ENCODE data around the gene NODAL. TPM values are rescaled to one million over a fixed set of nuclear protein-coding genes. Genes with fewer than 3 reads are reported as not detected.
A peak's percentile ranks its signal among the peaks of the same experiment; 100 is the strongest.

The NODAL gene
- total RNA-seq, 1 donor from 2014 or later = not detected

- Mint-ChIP-seq H3K4me3 (ENCODE audit: unreplicated experiment) (no peak overlapping the region), H3K36me3 (ENCODE audit: unreplicated experiment) (no peaks in the 10 kb centered on the region), H3K27me3 (ENCODE audit: unreplicated experiment) (peaks cover 5% of the 10 kb centered on the region), H3K27ac (ENCODE audit: unreplicated experiment) (no peak overlapping the region), H3K9me3 (ENCODE audit: unreplicated experiment) (peaks cover 5% of the 10 kb centered on the region), H3K4me1 (ENCODE audit: low read depth, unreplicated experiment) (no peaks in the 10 kb centered on the region)
- no peak for DNase-seq
- TF ChIP-seq CTCF (IDR thresholded peaks at IDR 0.05; ENCODE audit: partially characterized antibody, unreplicated experiment) = no peak
Measured at GRCh38 chr10:70462349-70462984, 21.0 kb upstream of the NODAL start.

GRCh38 chr10:70461397-70462348, 20.2 kb upstream of the NODAL start:
- TF ChIP-seq CTCF (IDR thresholded peaks at IDR 0.05; ENCODE audit: partially characterized antibody, unreplicated experiment) = peak; percentile 35
- no peaks in the 10 kb centered on the region for H3K4me1 Mint-ChIP-seq (ENCODE audit: low read depth, unreplicated experiment)
- H3K36me3 Mint-ChIP-seq (ENCODE audit: unreplicated experiment) = no peaks in the 10 kb centered on the region
- no peak overlapping the region for H3K27ac Mint-ChIP-seq (ENCODE audit: unreplicated experiment)
- H3K9me3 Mint-ChIP-seq (ENCODE audit: unreplicated experiment) = peaks cover 5% of the 10 kb centered on the region
- peaks cover 7% of the 10 kb centered on the region for H3K27me3 Mint-ChIP-seq (ENCODE audit: unreplicated experiment)
- DNase-seq = peak; percentile 64
- no peak overlapping the region for H3K4me3 Mint-ChIP-seq (ENCODE audit: unreplicated experiment)

- no peak for TF ChIP-seq CTCF (IDR thresholded peaks at IDR 0.05; ENCODE audit: partially characterized antibody, unreplicated experiment)
- H3K4me3 Mint-ChIP-seq (ENCODE audit: unreplicated experiment) = no peak overlapping the region
- peaks cover 10% of the 10 kb centered on the region for H3K27me3 Mint-ChIP-seq (ENCODE audit: unreplicated experiment)
- peaks cover 2% of the 10 kb centered on the region for H3K4me1 Mint-ChIP-seq (ENCODE audit: low read depth, unreplicated experiment)
- peak overlapping the region; percentile 14 for H3K27ac Mint-ChIP-seq (ENCODE audit: unreplicated experiment)
- peaks cover 7% of the 10 kb centered on the region for H3K9me3 Mint-ChIP-seq (ENCODE audit: unreplicated experiment)
- no peaks in the 10 kb centered on the region for H3K36me3 Mint-ChIP-seq (ENCODE audit: unreplicated experiment)
- DNase-seq = no peak
Measured at GRCh38 chr10:70459774-70460490, 18.5 kb upstream of the NODAL start.

- Mint-ChIP-seq H3K4me1 (ENCODE audit: low read depth, unreplicated experiment) (peaks cover 2% of the 10 kb centered on the region), H3K27me3 (ENCODE audit: unreplicated experiment) (peaks cover 10% of the 10 kb centered on the region), H3K9me3 (ENCODE audit: unreplicated experiment) (peaks cover 7% of the 10 kb centered on the region), H3K27ac (ENCODE audit: unreplicated experiment) (no peak overlapping the region), H3K4me3 (ENCODE audit: unreplicated experiment) (no peak overlapping the region), H3K36me3 (ENCODE audit: unreplicated experiment) (no peaks in the 10 kb centered on the region)
- TF ChIP-seq CTCF (IDR thresholded peaks at IDR 0.05; ENCODE audit: partially characterized antibody, unreplicated experiment) = no peak
- DNase-seq = no peak
Measured at GRCh38 chr10:70459061-70459773, 17.7 kb upstream of the NODAL start.
